Measurements from ENCODE around the gene CYTH2.
A peak's percentile ranks its signal among the peaks of the same experiment; 100 is the strongest.
"Not testable (repeated sequence)": the region's sequence is repeated elsewhere in the genome, so short reads cannot be mapped to it uniquely, and the experiment has no call there.

Gene CYTH2

DNA sequence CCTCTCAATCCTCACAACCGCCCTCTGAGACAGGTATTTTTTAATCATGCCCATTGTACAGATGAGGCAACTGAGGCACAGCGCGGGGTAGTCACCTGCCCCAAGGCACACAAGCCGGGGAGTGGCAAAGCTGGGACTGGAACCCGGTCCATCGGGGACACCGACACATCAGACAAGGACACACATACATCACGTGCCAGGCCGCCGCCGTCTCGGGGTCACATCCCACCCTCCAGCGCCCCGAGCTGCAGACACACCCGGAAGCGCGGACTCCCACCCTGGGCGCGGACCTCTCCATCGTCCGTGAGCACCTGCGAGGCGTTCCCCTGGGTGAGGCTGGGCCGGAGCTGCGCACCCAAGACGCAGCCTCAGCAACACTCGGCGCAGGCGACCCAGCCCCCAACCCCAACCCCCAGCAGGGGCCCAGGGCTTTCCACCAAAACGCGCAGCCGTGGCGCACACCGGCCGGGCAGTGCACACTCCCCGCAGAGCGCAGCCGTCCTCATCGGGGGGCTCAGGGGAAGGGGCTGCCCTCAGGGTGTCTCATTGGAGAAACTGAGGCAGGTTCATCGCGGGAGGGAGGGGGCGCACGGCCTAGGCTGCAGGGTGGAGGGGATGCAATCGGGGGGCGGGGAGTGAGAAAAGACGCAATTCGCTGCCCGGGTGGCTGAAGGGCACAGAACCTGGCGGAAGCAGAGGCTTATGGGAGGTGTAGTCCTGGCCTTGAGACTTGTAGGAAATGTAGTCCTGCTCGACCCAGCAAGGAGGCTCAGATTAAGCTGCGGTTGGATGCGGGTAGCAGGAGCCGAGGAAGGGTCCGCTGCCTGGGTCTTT is 44.3 kb downstream of the CYTH2 start:
- DNase-seq, result peak; percentile 71

DNA sequence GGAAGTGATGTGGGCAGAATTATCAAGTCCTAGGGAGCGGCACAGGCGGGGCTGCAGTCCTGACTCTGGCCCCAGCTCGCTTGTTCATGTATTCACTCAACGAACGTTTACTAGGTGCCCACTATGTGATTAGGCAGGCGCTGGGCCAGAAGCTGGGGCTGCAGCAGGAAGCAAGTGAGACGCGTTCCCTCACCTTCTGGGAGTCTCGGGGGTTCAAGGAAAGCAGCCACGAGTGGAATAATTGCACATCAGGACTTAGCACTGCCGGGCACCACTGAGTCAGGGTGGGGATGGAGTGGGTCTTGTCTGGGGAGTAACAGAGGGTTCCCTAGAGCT is 44.9 kb downstream of the CYTH2 start:
- no peak for DNase-seq

GRCh38 chr19:48516536-48516935 is 47.4 kb downstream of the CYTH2 start:
- DNase-seq, result no peak

DNA sequence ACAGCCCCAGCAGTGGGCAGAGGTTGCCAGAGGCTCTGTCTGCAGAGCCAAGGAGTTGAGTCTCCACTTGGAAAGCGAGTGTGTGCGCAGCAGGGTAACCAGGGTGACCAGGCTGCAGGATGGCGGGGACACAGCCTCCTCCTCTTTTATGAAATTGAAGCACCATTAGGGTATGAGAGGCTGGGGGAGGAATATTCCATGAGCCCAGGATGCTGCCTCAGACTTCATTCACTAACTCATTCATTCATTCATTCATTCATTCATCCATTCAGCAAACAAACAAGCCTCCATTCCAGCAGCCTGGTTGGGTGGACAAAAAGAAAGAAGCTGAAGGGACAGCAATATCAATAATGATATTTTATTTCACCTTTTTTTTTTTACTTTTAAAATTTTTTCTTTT is 49.0 kb downstream of the CYTH2 start:
- DNase-seq, result no peak

DNA sequence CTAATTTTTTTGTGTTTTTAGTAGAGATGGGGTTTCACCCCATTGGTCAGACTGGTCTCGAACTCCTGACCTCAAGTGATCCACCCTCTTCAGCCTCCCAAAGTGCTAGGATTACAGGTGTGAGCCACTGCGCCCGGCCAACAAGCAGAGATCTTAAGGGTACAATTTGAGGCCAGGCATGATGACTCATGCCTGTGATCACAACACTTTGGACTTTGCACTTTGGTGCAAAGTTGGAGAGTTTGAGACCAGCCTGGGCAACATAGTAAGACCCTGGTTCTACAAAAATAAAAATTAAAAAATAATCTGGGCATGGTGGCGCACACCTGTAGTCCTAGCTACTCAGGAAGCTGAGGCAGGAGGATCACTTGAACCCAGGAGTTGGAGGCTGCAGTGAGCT is 50.3 kb downstream of the CYTH2 start:
- not testable (repeated sequence) for DNase-seq

- DNase-seq, result no peak
Observed at GRCh38 chr19:48520134-48520533, 51.0 kb downstream of the CYTH2 start.

DNA sequence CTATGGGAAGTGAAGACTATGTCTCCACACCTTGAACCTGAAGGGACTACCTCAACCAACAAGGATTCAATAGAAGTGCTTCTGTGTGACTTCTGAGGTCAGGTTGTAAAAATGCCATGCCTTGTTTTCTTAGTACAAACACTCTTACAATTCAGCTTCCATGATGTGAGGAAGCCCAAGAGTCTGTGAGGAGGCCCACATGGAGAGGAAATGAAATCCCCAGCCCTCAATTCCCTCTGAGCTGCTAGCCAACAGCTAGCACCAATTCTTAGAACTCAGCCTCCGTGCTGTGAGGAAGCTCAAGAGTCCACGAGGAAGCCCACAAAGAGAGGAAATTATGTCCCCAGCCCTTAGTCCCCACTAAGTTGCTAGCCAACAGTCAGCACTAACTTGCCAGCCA is 55.1 kb downstream of the CYTH2 start:
- no peak for DNase-seq

- no peak for DNase-seq
Observed at GRCh38 chr19:48524732-48525131, 55.6 kb downstream of the CYTH2 start.

GRCh38 chr19:48529156-48529555 is 60.0 kb downstream of the CYTH2 start:
- DNase-seq, result no peak

- no peak for DNase-seq
Observed at GRCh38 chr19:48530066-48530720, 61.0 kb downstream of the CYTH2 start.

GRCh38 chr19:48530770-48531169 is 61.6 kb downstream of the CYTH2 start:
- no peak for DNase-seq

All from effector CD4-positive, alpha-beta T cell (primary cell).